Motor neuron (in vitro differentiated cells): ENCODE measurements around the gene SNCA. TPM values are rescaled to one million over a fixed set of nuclear protein-coding genes. Genes with fewer than 3 reads are reported as not detected.

Source experiments
- ATAC-seq, 8 experiments: fragments of 200-7000 bp; cut with Tn5 transposase; replicated peaks in 6 of 8; 2 replicates each; pipeline ENCODE4 v1.8.0; 2021; ENCODE audit warnings: mild to moderate bottlenecking in 8 of 8, moderate library complexity in 8 of 8
- H3K27ac ChIP-seq, 2 donors: fragments of 250-450 bp; sonication (Bioruptor Pico); 2 replicates each; pipeline ENCODE4 v1.9.0; 2021; ENCODE audit warnings: antibody characterized with exemption in 2 of 2, mild to moderate bottlenecking in 2 of 2, moderate library complexity in 1 of 2
- H3K4me1 ChIP-seq, 2 donors: fragments of 250-450 bp; sonication (Bioruptor Pico); replicated peaks in 1 of 2; 2 replicates each; pipeline ENCODE4 v1.6.1; 2021; ENCODE audit warnings: antibody characterized with exemption in 2 of 2, mild to moderate bottlenecking in 2 of 2, moderate library complexity in 1 of 2
- H3K4me3 ChIP-seq, 5 donors: fragments of 250-450 bp; sonication (Bioruptor Pico); 2 replicates each; pipeline ENCODE4 v1.9.0; 2021; ENCODE audit warnings: antibody characterized with exemption in 5 of 5, mild to moderate bottlenecking in 5 of 5, moderate library complexity in 4 of 5
- WGBS, 10 experiments: fragments of 450-650 bp; shearing (Covaris generic); methylation state at CpG; one replicate each; pipeline ENCODE4 v1.0.0; 2022; 5-methylcytosine and 5-hydroxymethylcytosine counted together
- in situ Hi-C, 9 experiments: fragments of 400-800 bp; cut with MboI; loops; one replicate each; pipeline ENCODE4 v1.15.0; 2021; ENCODE audit warnings: low sequenced_read_pairs in 9 of 9, low pct_unique_long_range_greater_than_20kb in 2 of 9; ENCODE audit not compliant: unreplicated experiment in 9 of 9
- total RNA-seq, 8 experiments: library from RNA; unstranded; fragments of 300-600 nt; gene quantifications; 2 replicates each; pipeline versions ENCODE4 v1.2.3 to v1.2.4, GENCODE V29; 2022

The SNCA gene
- total RNA-seq, 8 experiments from 2014 or later = 0.73 to 118 (median 43.2) TPM

DNA sequence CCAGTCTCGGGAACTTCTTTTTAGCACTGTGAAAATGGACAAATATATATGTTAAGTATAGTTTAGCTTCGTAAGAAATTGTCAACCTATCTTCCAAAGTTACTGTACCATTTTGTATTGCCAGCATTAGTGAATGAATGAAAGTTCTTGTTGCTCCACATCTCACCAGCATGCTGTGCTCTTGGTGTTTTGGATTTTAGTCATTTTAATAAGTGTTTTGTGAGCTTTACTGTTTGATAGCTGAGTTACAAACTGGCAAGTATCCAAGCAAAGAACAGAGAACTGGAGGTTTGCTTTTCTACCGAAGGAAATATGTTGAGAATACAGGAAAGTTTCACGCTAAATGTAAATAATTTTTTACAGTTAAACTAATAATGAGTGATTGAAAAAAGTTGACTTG is 33.0 kb downstream of the SNCA start:
- in situ Hi-C loops = no loop called here
- no peak overlapping the region for H3K4me3 ChIP-seq
- WGBS, 10 experiments = 0 to 100% (median 84%) methylated on average over 1 to 4 of the region's 4 CpGs
- H3K4me1 ChIP-seq = no peaks in the 10 kb centered on the region
- H3K27ac ChIP-seq = no peak overlapping the region
- ATAC-seq = no peak

- Histone ChIP-seq H3K4me1 (no peaks in the 10 kb centered on the region), H3K4me3 (no peak overlapping the region), H3K27ac (no peak overlapping the region)
- ATAC-seq = no peak
- WGBS, 10 experiments = 75 to 100% (median 100%) methylated on average over 1 of the region's 1 CpG; no CpG with 5 or more reads in 1 of the 10 experiments
- in situ Hi-C loops = no loop called here
Observed at GRCh38 chr4:89803036-89803435, 33.9 kb downstream of the SNCA start.

DNA sequence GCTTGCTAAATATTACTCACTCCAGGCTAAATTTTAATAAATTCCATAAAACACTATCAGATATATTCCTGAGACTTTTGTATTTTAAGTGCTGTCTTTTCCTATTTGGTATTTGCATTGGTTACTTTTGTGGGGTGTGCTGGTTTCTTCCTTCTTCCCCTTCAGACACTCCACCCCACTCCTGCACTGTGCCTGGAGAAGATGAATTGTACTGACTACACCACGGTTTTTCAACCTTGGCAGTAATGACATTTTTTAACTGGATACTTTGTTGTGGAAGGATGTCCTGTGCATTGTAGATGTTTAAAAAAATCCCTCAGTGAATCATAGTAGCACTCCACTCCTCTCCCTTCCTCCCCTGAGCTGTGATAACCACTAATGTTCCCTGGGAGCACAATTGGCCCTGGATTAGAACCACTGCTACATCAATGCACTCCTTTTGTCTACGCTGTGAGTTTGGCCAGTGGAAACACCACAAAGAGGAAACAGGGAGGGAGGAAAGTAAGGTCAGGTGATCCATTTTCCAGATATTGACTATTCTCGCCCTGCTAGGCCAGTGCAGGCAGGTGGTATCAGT is 36.3 kb downstream of the SNCA start:
- H3K27ac ChIP-seq = no peak overlapping the region
- no peaks in the 10 kb centered on the region for H3K4me1 ChIP-seq
- H3K4me3 ChIP-seq = no peak overlapping the region
- 20 to 100% (median 78%) methylated on average over 1 to 2 of the region's 3 CpGs; no CpG with 5 or more reads in 2 of the 10 experiments for WGBS, 10 experiments
- ATAC-seq = peak in 3 of 8 experiments; percentile 8 to 32 (median 24)
- in situ Hi-C loops = no loop called here

- no peak overlapping the region for H3K4me3 ChIP-seq
- 29 to 100% (median 92%) methylated on average over 1 to 3 of the region's 3 CpGs; no CpG with 5 or more reads in 1 of the 10 experiments for WGBS, 10 experiments
- no peaks in the 10 kb centered on the region for H3K4me1 ChIP-seq
- H3K27ac ChIP-seq = no peak overlapping the region
- ATAC-seq = peak in 1 of 8 experiments; percentile 57
- in situ Hi-C loops = no loop called here
Observed at GRCh38 chr4:89800012-89800516, 36.9 kb downstream of the SNCA start.

DNA sequence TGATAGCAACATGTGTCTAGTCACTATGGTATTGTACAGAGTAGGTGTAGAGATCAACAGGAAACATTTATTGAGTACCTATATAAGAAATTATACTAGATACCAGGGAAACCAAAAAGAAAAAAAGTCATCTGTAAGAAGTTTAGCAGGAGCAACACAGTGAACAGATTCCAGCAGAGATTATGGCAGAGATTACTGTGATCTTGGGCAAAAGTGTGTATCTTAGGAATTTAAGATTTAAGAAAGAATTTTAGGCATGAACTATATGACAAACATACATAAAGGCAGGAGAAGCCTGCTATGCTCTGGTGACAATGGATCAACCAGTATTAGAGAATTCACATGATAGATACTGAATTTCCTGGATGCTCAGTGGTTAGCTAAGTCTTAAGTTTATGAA is 37.9 kb downstream of the SNCA start:
- no peak overlapping the region for H3K27ac ChIP-seq

GRCh38 chr4:89797117-89797516 is 39.8 kb downstream of the SNCA start:
- Histone ChIP-seq H3K4me1 (no peaks in the 10 kb centered on the region), H3K4me3 (no peak overlapping the region), H3K27ac (no peak overlapping the region)
- ATAC-seq = no peak
- in situ Hi-C loops = no loop called here

More for the DNA sequence above, 37.9 kb downstream of the SNCA start:
- H3K4me1 ChIP-seq = no peaks in the 10 kb centered on the region
- H3K4me3 ChIP-seq = no peak overlapping the region
- in situ Hi-C loops = no loop called here
- ATAC-seq = no peak

DNA sequence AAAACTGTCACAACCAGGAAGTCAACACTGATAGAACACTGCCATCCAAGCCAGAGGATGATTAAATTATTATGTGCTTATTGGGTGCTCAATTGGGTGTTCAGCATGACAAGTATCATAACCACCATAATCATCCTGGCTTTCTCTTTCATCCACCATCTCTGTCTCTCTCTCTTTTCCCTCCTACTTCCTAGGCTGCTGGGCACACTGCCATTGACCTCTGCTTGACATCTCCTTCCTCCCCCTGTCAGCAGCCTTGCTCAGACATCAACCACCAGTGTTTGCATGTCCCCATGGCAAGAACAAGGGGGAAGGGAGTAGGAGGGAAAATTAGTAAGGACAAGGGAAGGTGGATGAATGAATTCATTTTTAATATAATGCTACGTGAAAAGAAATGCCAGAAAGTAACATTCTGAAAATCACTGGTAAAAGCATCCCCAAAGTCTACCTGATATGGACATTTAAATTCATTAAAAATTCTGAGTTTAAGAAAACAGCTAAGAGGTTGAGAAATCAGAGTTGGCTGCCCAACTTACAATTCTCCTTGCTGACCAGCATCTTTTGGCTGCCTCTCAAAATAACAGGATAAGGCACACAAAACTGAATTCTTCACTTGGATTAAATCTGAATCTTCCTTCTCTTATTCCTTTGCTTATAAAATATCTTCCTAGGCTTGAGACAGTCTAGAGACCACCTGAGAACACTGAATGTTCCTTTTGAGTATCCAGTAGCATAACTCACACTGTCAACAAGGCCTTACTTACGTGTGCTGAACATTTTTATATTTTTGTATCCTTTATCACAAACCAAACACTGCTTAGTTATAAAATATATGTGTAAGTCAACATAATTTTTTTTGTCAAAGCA is 48.5 kb downstream of the SNCA start:
- Histone ChIP-seq H3K4me1 (peaks cover 0 to 4% of the 10 kb centered on the region in 2 donors), H3K4me3 (no peak overlapping the region), H3K27ac (no peak overlapping the region)
- no peak for ATAC-seq
- in situ Hi-C loops = no loop called here
- 0 to 100% (median 86%) methylated on average over 1 to 2 of the region's 2 CpGs for WGBS, 10 experiments

DNA sequence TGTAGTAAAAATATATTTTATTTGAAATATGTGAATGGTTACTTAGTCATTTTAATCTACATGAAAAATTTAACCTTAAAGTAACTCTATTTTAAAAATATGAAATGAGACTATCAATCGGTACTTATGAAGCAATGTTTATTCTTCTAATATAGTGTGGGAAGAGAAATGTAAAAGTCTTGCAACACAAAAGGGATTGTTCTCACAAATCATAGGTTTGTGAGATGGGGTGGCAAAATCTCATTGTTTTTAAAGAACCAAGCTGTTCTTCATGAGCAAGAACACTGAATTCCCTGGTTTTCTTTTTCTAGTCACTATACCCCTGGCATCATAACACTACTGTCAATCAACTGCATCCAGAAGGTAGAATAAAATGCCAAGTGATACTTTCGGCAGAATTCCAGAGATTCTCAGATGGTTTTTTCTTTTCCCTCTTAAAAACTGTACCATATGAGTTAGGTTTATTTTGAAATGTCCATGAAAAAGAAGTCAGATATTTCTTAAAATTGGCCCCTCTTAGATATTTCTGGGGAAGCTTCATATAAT is 52.2 kb downstream of the SNCA start:
- in situ Hi-C loops = no loop called here
- Histone ChIP-seq H3K4me1 (peaks cover 0 to 4% of the 10 kb centered on the region in 2 donors), H3K27ac (no peak overlapping the region), H3K4me3 (no peak overlapping the region)
- WGBS, 10 experiments = 36 to 100% (median 88%) methylated on average over 1 to 2 of the region's 2 CpGs; no CpG with 5 or more reads in 1 of the 10 experiments
- ATAC-seq = no peak

DNA sequence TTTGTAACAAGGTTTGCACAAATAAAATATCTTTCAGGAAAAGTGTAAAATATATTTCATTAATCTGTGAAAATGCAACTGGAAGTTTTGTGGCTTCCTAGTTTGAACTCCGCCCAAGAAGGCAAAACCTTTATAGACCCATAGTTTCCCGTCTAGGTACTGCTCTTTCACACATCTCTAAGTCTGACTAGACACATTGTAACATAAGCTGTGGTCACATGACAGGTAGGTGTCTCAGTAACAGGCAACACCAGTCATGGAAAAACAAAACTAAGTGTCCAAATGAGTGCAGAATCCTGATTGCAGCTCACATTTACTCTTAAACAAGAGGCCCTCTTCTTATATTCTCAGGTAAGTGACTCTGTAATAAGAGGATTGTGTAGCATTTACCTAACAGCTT is 55.6 kb downstream of the SNCA start:
- ATAC-seq = no peak
- H3K27ac ChIP-seq = no peak overlapping the region
- in situ Hi-C loops = no loop called here
- H3K4me3 ChIP-seq = no peak overlapping the region
- H3K4me1 ChIP-seq = no peaks in the 10 kb centered on the region
- 43 to 100% (median 90%) methylated on average over 1 to 2 of the region's 2 CpGs; no CpG with 5 or more reads in 3 of the 10 experiments for WGBS, 10 experiments

DNA sequence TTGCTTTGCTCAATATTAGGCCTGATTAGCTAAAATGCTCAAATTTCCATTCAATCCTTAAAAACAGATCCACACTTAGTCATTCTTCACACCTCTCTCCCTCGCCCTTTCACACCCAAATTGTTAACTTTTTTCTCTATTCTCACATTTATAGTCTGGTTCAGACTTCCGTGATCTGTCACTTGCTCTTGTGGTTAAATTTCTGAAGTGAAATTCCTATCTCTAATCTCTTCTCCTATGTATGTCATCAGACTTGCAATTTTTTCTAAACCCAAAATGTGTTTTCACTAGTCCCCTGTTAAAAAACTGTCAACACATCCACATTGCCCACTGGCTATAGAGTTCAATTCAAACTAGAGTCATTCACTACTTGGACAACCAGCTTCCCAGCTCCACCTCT is 63.2 kb downstream of the SNCA start:
- 0 to 100% (median 80%) methylated on average over 1 to 2 of the region's 2 CpGs; no CpG with 5 or more reads in 1 of the 10 experiments for WGBS, 10 experiments
- no peaks in the 10 kb centered on the region for H3K4me1 ChIP-seq
- no peak for ATAC-seq
- in situ Hi-C loops = no loop called here
- no peak overlapping the region for H3K27ac ChIP-seq
- H3K4me3 ChIP-seq = no peak overlapping the region

DNA sequence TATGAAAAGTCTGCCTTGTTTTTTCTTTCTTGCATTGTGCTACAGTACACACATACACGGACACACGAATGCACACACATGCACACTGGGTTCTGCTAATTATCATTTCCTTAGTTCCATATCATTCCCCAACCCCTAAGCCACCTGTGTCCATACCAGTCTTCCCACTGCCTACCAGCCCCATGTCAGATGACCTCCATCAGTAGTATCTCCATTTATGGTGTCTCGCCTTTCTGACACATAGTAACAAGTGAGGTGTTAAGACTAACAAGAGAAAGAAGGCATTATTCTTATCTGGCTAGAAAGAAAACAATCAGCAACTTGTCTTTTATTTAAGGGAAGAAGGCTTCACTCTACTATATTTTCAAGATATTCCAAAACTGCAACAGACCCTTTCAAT is 67.1 kb downstream of the SNCA start:
- 36 to 100% (median 97%) methylated on average over 2 to 3 of the region's 3 CpGs; no CpG with 5 or more reads in 2 of the 10 experiments for WGBS, 10 experiments
- Histone ChIP-seq H3K27ac (no peak overlapping the region), H3K4me1 (no peaks in the 10 kb centered on the region), H3K4me3 (no peak overlapping the region)
- in situ Hi-C loops = no loop called here
- no peak for ATAC-seq

DNA sequence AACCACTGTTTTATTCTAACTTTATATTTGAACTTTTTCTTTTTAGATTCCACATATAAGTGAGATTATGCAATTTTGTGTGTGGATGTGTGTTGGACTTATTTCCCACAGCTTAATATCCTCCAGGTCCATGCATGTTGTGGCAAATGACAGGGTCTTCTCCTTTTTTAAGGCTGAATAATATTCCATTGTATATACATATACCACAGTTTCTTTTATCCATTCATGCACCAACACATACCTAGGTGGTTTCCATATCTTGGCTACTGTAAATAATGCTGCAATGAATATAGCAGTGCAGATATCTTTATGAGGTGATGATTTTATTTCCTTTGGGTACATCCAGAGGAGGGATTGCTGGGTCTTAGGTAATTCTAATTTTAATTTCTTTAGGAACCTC is 69.0 kb downstream of the SNCA start:
- in situ Hi-C loops = no loop called here
- H3K27ac ChIP-seq = no peak overlapping the region
- H3K4me3 ChIP-seq = no peak overlapping the region
- ATAC-seq = no peak
- H3K4me1 ChIP-seq = no peaks in the 10 kb centered on the region

GRCh38 chr4:89765966-89766365 is 71.0 kb downstream of the SNCA start:
- peaks cover 0 to 7% of the 10 kb centered on the region in 2 donors for H3K4me1 ChIP-seq
- in situ Hi-C loops = no loop called here
- H3K27ac ChIP-seq = no peak overlapping the region
- no peak overlapping the region for H3K4me3 ChIP-seq
- WGBS, 10 experiments = 8 to 89% (median 44%) methylated on average over 2 of the region's 2 CpGs; no CpG with 5 or more reads in 3 of the 10 experiments
- peak in 5 of 8 experiments; percentile 14 to 88 (median 71) for ATAC-seq
